IPS DF 6.9 (cell line): Measurements from ENCODE around the gene SLC1A4.

Experiments
- DNase-seq: peaks from one replicate; pipeline ENCODE4 v3.0.0-alpha.2; 2013; ENCODE audit warnings: low read depth, low spot score
- H3K27ac ChIP-seq: one replicate; pipeline ENCODE4 v1.5.1; 2013; ENCODE audit warnings: low read length, control low read depth
- H3K27me3 ChIP-seq: 2 replicates; pipeline ENCODE4 v1.6.1; 2013; ENCODE audit warnings: mild to moderate bottlenecking, low read length; ENCODE audit not compliant: control insufficient read depth, insufficient read depth
- H3K36me3 ChIP-seq: 2 replicates; pipeline ENCODE4 v1.6.1; 2013; ENCODE audit warnings: low read length; ENCODE audit not compliant: control insufficient read depth, insufficient read depth
- H3K4me1 ChIP-seq: 2 replicates; pipeline ENCODE4 v1.6.1; 2013; ENCODE audit warnings: low read length; ENCODE audit not compliant: control insufficient read depth, insufficient read depth
- H3K4me3 ChIP-seq: 2 replicates; pipeline ENCODE4 v1.5.1; 2013; ENCODE audit warnings: mild to moderate bottlenecking, low read length
- H3K9me3 ChIP-seq: 2 replicates; pipeline ENCODE4 v1.6.1; 2013; ENCODE audit warnings: low read length, inconsistent platforms; ENCODE audit not compliant: control insufficient read depth, insufficient read depth
- WGBS: extraction: QIAGEN DNeasy Blood & Tissue Kit; methylation state at CpG from one replicate; pipeline ENCODE4 v1.1.7; 2013; ENCODE audit warnings: mixed read lengths, missing lambda C conversion rate; ENCODE audit not compliant: insufficient read length, insufficient coverage; 5-methylcytosine and 5-hydroxymethylcytosine counted together

SLC1A4 gene

DNA sequence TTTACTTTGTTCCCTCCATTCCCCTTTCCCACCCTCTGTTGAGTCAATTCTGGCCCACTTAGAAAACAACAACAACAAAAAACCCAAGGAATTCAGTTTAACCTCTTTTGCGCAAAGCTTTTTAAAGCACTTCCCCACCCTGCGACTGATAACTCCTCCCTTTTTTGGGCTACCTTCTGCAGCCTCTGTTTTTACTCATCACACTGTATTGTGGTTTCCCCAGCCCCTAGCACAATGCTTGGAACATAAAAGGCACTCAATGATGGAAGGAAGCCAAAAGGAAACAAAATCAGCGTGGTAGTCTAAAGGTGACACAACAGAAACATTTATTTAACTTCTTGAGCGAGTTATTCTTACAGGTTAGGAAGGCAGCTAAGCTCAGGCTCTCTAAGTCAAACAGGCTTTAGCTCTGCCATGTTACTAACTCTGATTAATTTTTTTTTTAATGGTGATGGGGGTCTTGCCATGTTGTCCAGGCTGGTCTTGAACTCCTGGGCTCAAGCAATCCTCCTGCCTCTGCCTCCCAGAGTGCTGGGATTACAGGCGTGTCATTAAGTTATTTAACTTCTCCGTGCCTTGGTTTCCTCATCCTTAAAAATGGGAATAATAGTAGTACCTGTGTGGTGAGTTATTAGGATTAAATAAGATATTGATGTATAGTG, 68.3 kb downstream of the SLC1A4 start:
- WGBS: no CpG with 5 or more reads among the region's 6 CpGs
- Histone ChIP-seq H3K4me1 (no peaks in the 10 kb centered on the region), H3K36me3 (no peaks in the 10 kb centered on the region), H3K27me3 (no peaks in the 10 kb centered on the region), H3K9me3 (no peaks in the 10 kb centered on the region), H3K27ac (no peak overlapping the region), H3K4me3 (peak overlapping the region; percentile 54; the same call in 1 of the 2 replicates)
- no peak for DNase-seq

GRCh38 chr2:65059071-65059470, 69.9 kb downstream of the SLC1A4 start:
- no peaks in the 10 kb centered on the region for H3K9me3 ChIP-seq
- no peak for DNase-seq
- H3K4me3 ChIP-seq: no peak overlapping the region
- H3K27me3 ChIP-seq: no peaks in the 10 kb centered on the region
- H3K4me1 ChIP-seq: no peaks in the 10 kb centered on the region
- WGBS: no CpG with 5 or more reads among the region's 1 CpG
- H3K27ac ChIP-seq: no peak overlapping the region
- no peaks in the 10 kb centered on the region for H3K36me3 ChIP-seq

DNA sequence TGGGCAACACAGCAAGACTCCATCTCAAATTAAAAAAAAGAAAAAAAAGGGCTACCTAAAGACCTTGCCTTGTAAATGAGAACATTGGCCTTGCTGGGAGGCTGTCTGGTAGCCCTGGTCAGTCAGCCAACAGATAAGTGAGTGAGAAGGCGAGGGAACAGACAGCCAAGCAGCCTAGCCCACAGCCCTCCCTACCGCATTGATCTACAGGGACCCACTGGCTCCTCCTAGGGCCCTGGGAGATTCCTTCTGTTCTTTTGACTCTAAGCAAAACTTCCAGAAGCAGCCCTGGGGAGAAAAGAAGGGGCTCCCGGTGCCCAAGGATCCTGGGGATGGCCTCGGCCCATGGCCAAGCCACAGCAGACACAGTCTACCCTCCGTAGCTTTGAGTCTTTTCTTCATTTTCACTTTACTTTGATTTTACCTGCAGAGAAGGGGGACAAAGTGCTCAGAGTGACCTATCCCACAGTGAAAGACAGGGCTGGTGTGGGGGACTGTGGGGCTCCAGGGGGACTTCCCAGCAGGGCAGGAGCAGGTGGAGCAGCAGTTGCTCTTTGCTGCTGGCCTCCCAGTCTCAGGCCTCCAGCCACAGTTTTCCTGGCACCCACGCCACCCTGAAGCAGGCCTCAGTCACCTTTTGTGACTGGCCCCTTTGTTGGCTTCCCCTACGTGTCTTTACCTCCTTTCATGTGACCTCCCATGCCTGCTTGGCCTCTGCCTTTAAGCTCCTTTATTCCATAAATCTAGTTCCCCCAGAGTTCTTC, 72.1 kb downstream of the SLC1A4 start:
- WGBS: no CpG with 5 or more reads among the region's 7 CpGs
- no peak for DNase-seq
- H3K4me1 ChIP-seq: no peaks in the 10 kb centered on the region
- H3K27me3 ChIP-seq: no peaks in the 10 kb centered on the region
- no peak overlapping the region for H3K27ac ChIP-seq
- H3K36me3 ChIP-seq: no peaks in the 10 kb centered on the region
- no peak overlapping the region for H3K4me3 ChIP-seq
- H3K9me3 ChIP-seq: no peaks in the 10 kb centered on the region

DNA sequence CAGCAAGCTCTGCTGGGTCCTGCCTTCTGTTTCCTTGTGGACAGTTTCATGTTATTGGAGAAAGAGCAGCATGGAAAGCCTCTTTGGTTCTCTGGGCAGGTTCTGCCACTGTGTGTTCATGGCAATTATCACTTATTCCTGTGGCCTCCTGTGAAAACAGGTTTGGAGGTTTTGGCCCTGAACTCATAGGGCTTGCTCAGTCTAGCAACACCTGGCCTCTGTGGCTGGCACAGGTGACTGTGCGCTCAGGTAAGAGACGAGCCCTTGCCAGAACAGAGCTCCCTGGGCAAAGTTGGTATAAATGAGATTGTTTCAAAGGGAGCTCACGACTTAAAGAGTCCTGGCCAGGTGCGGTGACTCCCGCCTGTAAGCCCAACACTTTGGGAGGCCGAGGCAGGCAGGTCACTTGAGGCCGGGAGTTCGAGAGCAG, 72.7 kb downstream of the SLC1A4 start:
- H3K9me3 ChIP-seq: no peaks in the 10 kb centered on the region
- WGBS: no CpG with 5 or more reads among the region's 8 CpGs
- no peak overlapping the region for H3K4me3 ChIP-seq
- no peak overlapping the region for H3K27ac ChIP-seq
- H3K36me3 ChIP-seq: no peaks in the 10 kb centered on the region
- H3K4me1 ChIP-seq: no peaks in the 10 kb centered on the region
- DNase-seq: no peak
- no peaks in the 10 kb centered on the region for H3K27me3 ChIP-seq

DNA sequence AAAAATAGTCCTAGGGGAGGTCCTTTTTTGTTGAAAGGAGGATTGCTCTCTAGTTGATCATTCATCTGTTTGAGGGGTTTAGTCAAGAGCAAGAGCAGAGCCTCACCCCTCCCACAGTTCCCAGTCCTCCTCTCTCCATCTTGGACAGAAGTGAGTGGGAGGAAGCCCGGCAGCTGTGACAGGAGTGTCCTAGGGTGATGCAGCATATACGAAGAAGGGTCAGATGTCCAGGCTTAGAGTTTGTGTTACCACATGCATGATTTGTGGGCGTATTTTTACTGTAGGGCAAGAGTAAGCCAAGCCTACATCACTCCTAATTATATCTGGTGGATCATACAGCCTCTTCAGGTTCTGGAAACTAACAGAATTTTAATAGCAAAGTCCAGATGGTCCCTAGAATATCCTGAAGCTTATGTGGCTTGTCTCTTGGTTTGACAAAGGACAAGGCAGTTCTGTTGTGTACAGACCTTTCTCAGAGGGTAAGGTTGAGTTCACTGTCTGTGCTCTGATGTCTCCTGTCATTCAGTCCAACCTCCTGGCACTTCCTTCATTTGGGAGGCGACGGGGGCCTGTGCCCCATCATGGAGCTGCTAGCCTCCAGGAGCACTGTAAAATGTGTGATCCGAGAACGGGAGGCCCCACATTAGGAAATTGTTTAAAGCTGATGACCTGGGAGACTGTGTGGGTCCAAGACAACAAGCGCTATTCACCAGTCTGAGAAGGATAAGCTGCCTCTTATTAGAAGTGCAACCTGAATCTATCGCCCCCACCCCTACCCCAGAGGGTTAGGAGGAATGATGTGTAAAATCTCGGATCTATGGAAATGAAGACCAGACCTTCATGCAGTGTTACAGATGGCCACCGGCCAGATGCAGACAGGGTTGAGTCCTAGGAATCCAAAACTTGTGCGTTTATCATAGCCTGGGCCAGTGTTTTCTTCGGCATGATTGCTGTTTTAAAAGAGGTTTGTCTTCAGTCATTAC, 73.9 kb downstream of the SLC1A4 start:
- no peak overlapping the region for H3K4me3 ChIP-seq
- H3K9me3 ChIP-seq: no peaks in the 10 kb centered on the region
- no peaks in the 10 kb centered on the region for H3K36me3 ChIP-seq
- WGBS: no CpG with 5 or more reads among the region's 13 CpGs
- no peak for DNase-seq
- H3K4me1 ChIP-seq: no peaks in the 10 kb centered on the region
- H3K27me3 ChIP-seq: no peaks in the 10 kb centered on the region
- no peak overlapping the region for H3K27ac ChIP-seq

GRCh38 chr2:65064728-65065552, 75.7 kb downstream of the SLC1A4 start:
- H3K4me1 ChIP-seq: no peaks in the 10 kb centered on the region
- no peaks in the 10 kb centered on the region for H3K27me3 ChIP-seq
- no peaks in the 10 kb centered on the region for H3K36me3 ChIP-seq
- DNase-seq: no peak
- no peak overlapping the region for H3K27ac ChIP-seq
- no peaks in the 10 kb centered on the region for H3K9me3 ChIP-seq
- no peak overlapping the region for H3K4me3 ChIP-seq
- WGBS: no CpG with 5 or more reads among the region's 14 CpGs

DNA sequence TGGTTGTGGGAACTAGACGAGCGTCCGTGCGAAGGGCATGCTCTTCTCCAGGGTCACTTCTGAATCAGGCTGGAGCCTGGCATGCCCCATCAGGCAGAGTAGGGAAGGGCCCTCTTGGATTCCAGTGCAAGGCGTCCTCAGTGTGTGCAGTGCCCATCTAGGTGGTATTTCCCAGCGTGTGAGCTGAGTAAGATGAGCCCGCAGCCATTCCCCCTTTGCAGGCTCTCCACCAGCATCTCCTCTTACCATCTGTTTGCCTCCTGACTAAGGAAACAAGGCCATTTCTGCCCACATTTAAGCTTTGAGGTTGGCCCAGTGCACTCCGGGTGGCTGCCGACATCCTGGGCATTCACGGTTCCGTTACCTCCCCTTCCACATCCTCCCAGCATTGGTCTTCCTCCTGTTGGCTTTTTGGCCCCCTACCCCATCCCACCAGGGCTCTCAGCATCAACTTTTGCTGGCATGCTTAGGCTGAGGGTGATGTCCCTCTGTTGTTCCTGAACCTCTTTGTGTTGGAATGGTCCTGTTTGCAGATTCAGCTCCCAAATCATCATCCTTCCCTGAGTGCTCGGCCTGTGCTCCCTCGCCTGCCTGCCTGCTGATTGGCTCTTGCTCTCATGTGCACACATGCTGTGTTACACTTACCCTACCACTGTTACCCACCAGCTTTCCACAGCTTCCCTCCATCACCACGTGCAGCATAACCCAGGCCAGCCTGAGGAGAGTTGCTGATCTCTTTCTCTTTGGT, 78.8 kb downstream of the SLC1A4 start:
- H3K4me1 ChIP-seq: no peaks in the 10 kb centered on the region
- no CpG with 5 or more reads among the region's 14 CpGs for WGBS
- H3K9me3 ChIP-seq: no peaks in the 10 kb centered on the region
- no peak overlapping the region for H3K4me3 ChIP-seq
- no peaks in the 10 kb centered on the region for H3K27me3 ChIP-seq
- H3K36me3 ChIP-seq: peaks cover 21% of the 10 kb centered on the region; the same call in 1 of the 2 replicates
- DNase-seq: no peak
- no peak overlapping the region for H3K27ac ChIP-seq

GRCh38 chr2:65069439-65069824, 80.2 kb downstream of the SLC1A4 start:
- Histone ChIP-seq H3K4me3 (no peak overlapping the region), H3K4me1 (no peaks in the 10 kb centered on the region), H3K27ac (no peak overlapping the region), H3K9me3 (no peaks in the 10 kb centered on the region), H3K36me3 (peaks cover 30% of the 10 kb centered on the region; the same call in 1 of the 2 replicates), H3K27me3 (no peaks in the 10 kb centered on the region)
- DNase-seq: no peak
- no CpG with 5 or more reads among the region's 6 CpGs for WGBS

GRCh38 chr2:65070172-65070830, 81.1 kb downstream of the SLC1A4 start:
- Histone ChIP-seq H3K27ac (no peak overlapping the region), H3K4me3 (no peak overlapping the region), H3K36me3 (peaks cover 30% of the 10 kb centered on the region; the same call in 1 of the 2 replicates), H3K9me3 (no peaks in the 10 kb centered on the region), H3K27me3 (no peaks in the 10 kb centered on the region), H3K4me1 (no peaks in the 10 kb centered on the region)
- no peak for DNase-seq
- no CpG with 5 or more reads among the region's 8 CpGs for WGBS
